C4-2B (cell line): Measurements from ENCODE around the gene GALNT11.

Experiments used
- CTCF ChIP-seq: fragments of 450-650 bp; conservative IDR thresholded peaks from 2 replicates; pipeline ENCODE4 v1.5.1; 2017; ENCODE audit warnings: mild to moderate bottlenecking
- ZFX ChIP-seq: fragments of 450-650 bp; IDR thresholded peaks from 2 replicates; pipeline ENCODE4 v1.6.1; 2017

GRCh38 chr7:152126741-152127140, 101.3 kb downstream of the GALNT11 start:
- no peak for TF ChIP-seq CTCF
- no peak for TF ChIP-seq ZFX
